Activated B cell treated with CpG ODN at 0.5 μM for 24 hours (primary cell): Measurements from ENCODE around the gene ABCA5. TPM values are rescaled to one million over a fixed set of nuclear protein-coding genes. Genes with fewer than 3 reads are reported as not detected.

ENCODE experiments used
- ATAC-seq: fragments of 200-7000 bp; cut with Tn5 transposase; one replicate; pipeline ENCODE4 v1.10.0; 2021; ENCODE audit warnings: low read depth, mild to moderate bottlenecking, moderate library complexity
- CTCF ChIA-PET: fragments of 350-600 bp; sonication (Branson Sonifier 250); formaldehyde crosslinking; loops from one replicate; lab custom pipeline; 2021; ENCODE audit warnings: antibody characterized with exemption; lab: Charles Lee
- POLR2A ChIA-PET: fragments of 350-600 bp; sonication (Branson Sonifier 250); formaldehyde crosslinking; loops from one replicate; lab custom pipeline; 2021; ENCODE audit warnings: antibody characterized with exemption; lab: Charles Lee
- DNase-seq: peaks from one replicate; pipeline ENCODE4 v3.0.0; 2022
- H3K27ac Mint-ChIP-seq: one replicate; pipeline ENCODE4 v1.8.0; 2020; ENCODE audit warnings: mixed read lengths
- H3K27me3 Mint-ChIP-seq: one replicate; pipeline ENCODE4 v1.8.0; 2021; ENCODE audit warnings: mixed read lengths
- H3K36me3 Mint-ChIP-seq: one replicate; pipeline ENCODE4 v1.8.0; 2021; ENCODE audit warnings: low read depth, mixed read lengths
- H3K4me1 Mint-ChIP-seq: one replicate; pipeline ENCODE4 v1.8.0; 2021; ENCODE audit warnings: mixed read lengths
- H3K4me3 Mint-ChIP-seq: one replicate; pipeline ENCODE4 v1.8.0; 2020; ENCODE audit warnings: mild to moderate bottlenecking, mixed read lengths
- H3K9me3 Mint-ChIP-seq: one replicate; pipeline ENCODE4 v1.8.0; 2020; ENCODE audit warnings: mixed read lengths
- CTCF ChIP-seq: fragments of 200-600 bp; IDR thresholded peaks from one replicate; pipeline ENCODE4 v1.8.0; 2022; ENCODE audit warnings: antibody characterized with exemption, mild to moderate bottlenecking
- intact Hi-C: fragments of 100-400 bp; cut with micrococcal nuclease; formaldehyde crosslinking; loops from one replicate; pipeline ENCODE4 v1.15.1; 2024
- total RNA-seq: library from RNA; stranded (reverse); gene quantifications from 2 replicates; pipeline ENCODE4 v1.2.3, GENCODE V29; 2022

Gene ABCA5
- total RNA-seq, 1 donor from 2014 or later = 30.3 TPM

GRCh38 chr17:69265873-69266272 is 61.1 kb downstream of the ABCA5 start:
- Mint-ChIP-seq H3K27me3 (no peaks in the 10 kb centered on the region), H3K4me3 (no peak overlapping the region), H3K9me3 (no peaks in the 10 kb centered on the region), H3K27ac (no peak overlapping the region), H3K4me1 (no peaks in the 10 kb centered on the region), H3K36me3 (peaks cover 4% of the 10 kb centered on the region)
- no peak for ATAC-seq
- DNase-seq = no peak
- intact Hi-C loops = no loop called here
- ChIA-PET CTCF (no interaction called here), POLR2A (no interaction called here)
- TF ChIP-seq CTCF = no peak

- ATAC-seq = no peak
- no peak for TF ChIP-seq CTCF
- intact Hi-C loops = no loop called here
- no peaks in the 10 kb centered on the region for H3K9me3 Mint-ChIP-seq
- H3K36me3 Mint-ChIP-seq = peaks cover 10% of the 10 kb centered on the region
- no peak for DNase-seq
- no peaks in the 10 kb centered on the region for H3K4me1 Mint-ChIP-seq
- no peaks in the 10 kb centered on the region for H3K27me3 Mint-ChIP-seq
- no peak overlapping the region for H3K27ac Mint-ChIP-seq
- CTCF ChIA-PET = no interaction called here
- no peak overlapping the region for H3K4me3 Mint-ChIP-seq
- POLR2A ChIA-PET = no interaction called here
These were observed 72.7 kb downstream of the ABCA5 start for GRCh38 chr17:69254187-69254586.

- Mint-ChIP-seq H3K27ac (no peak overlapping the region), H3K4me3 (no peak overlapping the region), H3K4me1 (no peaks in the 10 kb centered on the region), H3K9me3 (no peaks in the 10 kb centered on the region), H3K36me3 (peaks cover 9% of the 10 kb centered on the region), H3K27me3 (no peaks in the 10 kb centered on the region)
- ChIA-PET CTCF (interaction anchor here (1.2 to 1.7 kb wide), 3 partner anchors 272 to 479 kb away, joined by 3 to 6 read pairs (median 5); no protein-coding TSS in a partner anchor), POLR2A (no interaction called here)
- no peak for TF ChIP-seq CTCF
- DNase-seq = no peak
- intact Hi-C loops = no loop called here
- ATAC-seq = no peak
These were observed 76.3 kb downstream of the ABCA5 start for GRCh38 chr17:69250641-69251040.

GRCh38 chr17:69246726-69247375 is 80.1 kb downstream of the ABCA5 start:
- TF ChIP-seq CTCF = peak; percentile 66
- Mint-ChIP-seq H3K27ac (no peak overlapping the region), H3K27me3 (no peaks in the 10 kb centered on the region), H3K4me1 (no peaks in the 10 kb centered on the region), H3K9me3 (no peaks in the 10 kb centered on the region), H3K36me3 (peaks cover 2% of the 10 kb centered on the region), H3K4me3 (no peak overlapping the region)
- ChIA-PET CTCF (interaction anchor here (1.0 to 3.7 kb wide), 7 partner anchors 9 to 781 kb away, joined by 3 to 29 read pairs (median 4); no protein-coding TSS in a partner anchor), POLR2A (no interaction called here)
- intact Hi-C loops = loop anchor here (1.0 to 10.0 kb wide), 7 partner anchors 278 to 1284 kb away; no protein-coding TSS in a partner anchor
- ATAC-seq (peak; percentile 28), DNase-seq (no peak)

- POLR2A ChIA-PET = no interaction called here
- no peak for ATAC-seq
- TF ChIP-seq CTCF = no peak
- Mint-ChIP-seq H3K36me3 (no peaks in the 10 kb centered on the region), H3K27me3 (no peaks in the 10 kb centered on the region), H3K27ac (no peak overlapping the region), H3K4me1 (no peaks in the 10 kb centered on the region), H3K4me3 (no peak overlapping the region), H3K9me3 (no peaks in the 10 kb centered on the region)
- DNase-seq = no peak
- CTCF ChIA-PET = interaction anchor here (1.0 to 3.7 kb wide), 4 partner anchors 10 to 474 kb away, joined by 3 to 29 read pairs (median 4); no protein-coding TSS in a partner anchor
- intact Hi-C loops = loop anchor here (1.0 to 10.0 kb wide), 6 partner anchors 279 to 1283 kb away; no protein-coding TSS in a partner anchor
These were observed 80.7 kb downstream of the ABCA5 start for GRCh38 chr17:69246202-69246601.
